CD14-positive monocyte (primary cell): ENCODE measurements around the gene MPV17L2. TPM values are rescaled to one million over a fixed set of nuclear protein-coding genes. Genes with fewer than 3 reads are reported as not detected.

ENCODE experiments used
- DNase-seq, 3 donors: peaks; one replicate each; pipeline ENCODE4 v3.0.0-alpha.2; 2011 to 2022
- H2AFZ ChIP-seq: 2 replicates; pipeline ENCODE4 v1.6.0; 2012; ENCODE audit warnings: mild to moderate bottlenecking, low read depth, low read length, inconsistent platforms; ENCODE audit not compliant: insufficient read depth, poor library complexity, severe bottlenecking
- H3K27ac ChIP-seq, 2 donors: 1 replicate in 1 of 2; 2 replicates in 1 of 2; pipeline ENCODE4 v1.5.1; 2012 to 2013; ENCODE audit warnings: low read length in 2 of 2, control low read depth in 1 of 2, inconsistent platforms in 1 of 2, low read depth in 1 of 2, mild to moderate bottlenecking in 1 of 2
- H3K27me3 ChIP-seq, 2 donors: one replicate each; pipeline versions ENCODE4 v1.6.0 to v1.6.1; 2011 to 2013; ENCODE audit warnings: low read length in 2 of 2; ENCODE audit not compliant: control insufficient read depth in 2 of 2, insufficient read depth in 2 of 2
- H3K36me3 ChIP-seq, 2 donors: replicated peaks in 1 of 2; 1 replicate in 1 of 2; 2 replicates in 1 of 2; pipeline versions ENCODE4 v1.5.1 to v1.6.1; 2012 to 2013; ENCODE audit warnings: low read length in 2 of 2, control low read depth in 1 of 2, inconsistent platforms in 1 of 2, mild to moderate bottlenecking in 1 of 2; ENCODE audit not compliant: insufficient read depth in 2 of 2, control insufficient read depth in 1 of 2
- H3K4me1 ChIP-seq, 2 donors: 1 replicate in 1 of 2; 2 replicates in 1 of 2; pipeline versions ENCODE4 v1.5.1 to v1.6.1; 2012 to 2013; ENCODE audit warnings: low read length in 2 of 2, control low read depth in 1 of 2, inconsistent platforms in 1 of 2, mild to moderate bottlenecking in 1 of 2, moderate library complexity in 1 of 2; ENCODE audit not compliant: insufficient read depth in 2 of 2, control insufficient read depth in 1 of 2
- H3K4me2 ChIP-seq: replicated peaks from 2 replicates; pipeline ENCODE3; 2012; ENCODE audit warnings: low read length, moderate library complexity, mild to moderate bottlenecking; ENCODE audit not compliant: poor library complexity, severe bottlenecking; ENCODE audit errors: extremely low read depth
- H3K4me3 ChIP-seq, 3 experiments: fragments of 200-600 bp in 1 of 3; sonication (generic) in 1 of 3; replicated peaks in 1 of 3; 1 replicate in 2 of 3; 2 replicates in 1 of 3; pipeline ENCODE4 v1.5.1; 2011 to 2013; ENCODE audit warnings: low read length in 3 of 3, mild to moderate bottlenecking in 3 of 3, control low read depth in 2 of 3, low read depth in 2 of 3, inconsistent platforms in 1 of 3, moderate library complexity in 1 of 3
- H3K79me2 ChIP-seq: 2 replicates; pipeline ENCODE4 v1.6.0; 2012; ENCODE audit warnings: mild to moderate bottlenecking, control low read depth, inconsistent platforms, low read length, moderate library complexity; ENCODE audit not compliant: insufficient read depth
- H3K9ac ChIP-seq: 2 replicates; pipeline ENCODE4 v1.6.0; 2017; ENCODE audit warnings: low read length, mild to moderate bottlenecking; ENCODE audit not compliant: insufficient read depth, poor library complexity, severe bottlenecking
- H3K9me3 ChIP-seq, 2 donors: replicated peaks in 1 of 2; 1 replicate in 1 of 2; 2 replicates in 1 of 2; pipeline versions ENCODE4 v1.5.1 to v1.6.1; 2012 to 2013; ENCODE audit warnings: low read length in 2 of 2, control low read depth in 1 of 2; ENCODE audit not compliant: control insufficient read depth in 1 of 2, insufficient read depth in 1 of 2
- H4K20me1 ChIP-seq: 2 replicates; pipeline ENCODE4 v1.6.0; 2012; ENCODE audit warnings: mild to moderate bottlenecking, low read length, control low read depth, moderate library complexity; ENCODE audit not compliant: insufficient read depth
- H3K27ac Mint-ChIP-seq, 7 donors: one replicate each; pipeline ENCODE4 v1.8.0; 2020; ENCODE audit warnings: mild to moderate bottlenecking in 7 of 7, mixed read lengths in 7 of 7, moderate library complexity in 6 of 7, inconsistent platforms in 2 of 7
- H3K27me3 Mint-ChIP-seq, 3 donors: one replicate each; pipeline ENCODE4 v1.8.0; 2021 to 2022; ENCODE audit warnings: low read depth in 3 of 3, mild to moderate bottlenecking in 3 of 3, mixed read lengths in 3 of 3, moderate library complexity in 3 of 3, inconsistent platforms in 1 of 3
- H3K36me3 Mint-ChIP-seq, 2 donors: one replicate each; pipeline ENCODE4 v1.8.0; 2020; ENCODE audit warnings: mixed read lengths in 2 of 2, inconsistent platforms in 1 of 2, mild to moderate bottlenecking in 1 of 2
- H3K4me1 Mint-ChIP-seq: one replicate; pipeline ENCODE4 v1.8.0; 2020; ENCODE audit warnings: mild to moderate bottlenecking, mixed read lengths
- H3K4me3 Mint-ChIP-seq, 2 donors: one replicate each; pipeline ENCODE4 v1.8.0; 2020; ENCODE audit warnings: mild to moderate bottlenecking in 2 of 2, mixed read lengths in 2 of 2, moderate library complexity in 1 of 2
- H3K9me3 Mint-ChIP-seq, 7 donors: one replicate each; pipeline ENCODE4 v1.8.0; 2020 to 2022; ENCODE audit warnings: mixed read lengths in 7 of 7, mild to moderate bottlenecking in 6 of 7, moderate library complexity in 6 of 7, inconsistent platforms in 2 of 7
- WGBS: methylation state at CpG from one replicate; pipeline ENCODE4 v1.1.5; 2013; ENCODE audit warnings: missing lambda C conversion rate; ENCODE audit not compliant: insufficient coverage; 5-methylcytosine and 5-hydroxymethylcytosine counted together
- intact Hi-C, 2 donors: fragments of 100-400 bp; cut with micrococcal nuclease; formaldehyde crosslinking; loops; one replicate each; pipeline versions ENCODE4 v1.15.0 to v1.15.1; 2023
- polyA plus RNA-seq, 3 donors: library from polyadenylated mRNA; depleted of rRNA in 1 of 3; unstranded in 2 of 3; stranded (reverse) in 1 of 3; fragments of 300-500 nt in 2 of 3; fragments of >200 nt in 1 of 3; fragmentation: Illumina TruSeq in 2 of 3; gene quantifications; 1 replicate in 2 of 3; 2 replicates in 1 of 3; pipeline ENCODE4 v1.2.3, GENCODE V29; 2012 to 2021
- TF ChIP-seq, protein P1 (sequence below): fragments of 200-600 bp; IDR thresholded peaks from one replicate; pipeline ENCODE4 v1.8.0; 2022; ENCODE audit warnings: antibody characterized with exemption, mild to moderate bottlenecking

The MPV17L2 gene
- polyA plus RNA-seq, 3 donors, result 14.3 to 20.2 (median 15.0) TPM

- Histone ChIP-seq H3K9me3 (no peaks in the 10 kb centered on the region), H3K4me1 (peaks cover 72 to 74% of the 10 kb centered on the region in 2 donors), H3K4me3 (peak overlapping the region in 1 of 3 experiments; percentile 54), H3K27ac (peak overlapping the region in 1 of 2 donors; percentile 83), H3K9ac (no peak overlapping the region), H3K27me3 (no peaks in the 10 kb centered on the region), H4K20me1 (peaks cover 70% of the 10 kb centered on the region), H3K4me2 (peak overlapping the region; percentile 43), H3K79me2 (peaks cover 45% of the 10 kb centered on the region), H2AFZ (no peak overlapping the region), H3K36me3 (peaks cover 39 to 57% of the 10 kb centered on the region in 2 donors)
- H3K4me3 Mint-ChIP-seq, result peak overlapping the region in 1 of 2 donors; percentile 73
- peaks cover 41 to 52% of the 10 kb centered on the region in 2 donors for H3K36me3 Mint-ChIP-seq
- H3K9me3 Mint-ChIP-seq, result peaks cover 0 to 2% (median 0%) of the 10 kb centered on the region in 7 donors
- DNase-seq, result peak in 2 of 3 donors; percentile 50 to 52
- no peaks in the 10 kb centered on the region for H3K27me3 Mint-ChIP-seq
- peaks cover 57% of the 10 kb centered on the region for H3K4me1 Mint-ChIP-seq
- peak overlapping the region; percentile 84 to 100 (median 93) for H3K27ac Mint-ChIP-seq
- WGBS, result no CpG with 5 or more reads among the region's 5 CpGs
- intact Hi-C loops, result no loop called here
- TF ChIP-seq, protein P1, sequence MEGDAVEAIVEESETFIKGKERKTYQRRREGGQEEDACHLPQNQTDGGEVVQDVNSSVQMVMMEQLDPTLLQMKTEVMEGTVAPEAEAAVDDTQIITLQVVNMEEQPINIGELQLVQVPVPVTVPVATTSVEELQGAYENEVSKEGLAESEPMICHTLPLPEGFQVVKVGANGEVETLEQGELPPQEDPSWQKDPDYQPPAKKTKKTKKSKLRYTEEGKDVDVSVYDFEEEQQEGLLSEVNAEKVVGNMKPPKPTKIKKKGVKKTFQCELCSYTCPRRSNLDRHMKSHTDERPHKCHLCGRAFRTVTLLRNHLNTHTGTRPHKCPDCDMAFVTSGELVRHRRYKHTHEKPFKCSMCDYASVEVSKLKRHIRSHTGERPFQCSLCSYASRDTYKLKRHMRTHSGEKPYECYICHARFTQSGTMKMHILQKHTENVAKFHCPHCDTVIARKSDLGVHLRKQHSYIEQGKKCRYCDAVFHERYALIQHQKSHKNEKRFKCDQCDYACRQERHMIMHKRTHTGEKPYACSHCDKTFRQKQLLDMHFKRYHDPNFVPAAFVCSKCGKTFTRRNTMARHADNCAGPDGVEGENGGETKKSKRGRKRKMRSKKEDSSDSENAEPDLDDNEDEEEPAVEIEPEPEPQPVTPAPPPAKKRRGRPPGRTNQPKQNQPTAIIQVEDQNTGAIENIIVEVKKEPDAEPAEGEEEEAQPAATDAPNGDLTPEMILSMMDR, result no peak
Measured at GRCh38 chr19:18179957-18180356, 13.1 kb upstream of the MPV17L2 start.

DNA sequence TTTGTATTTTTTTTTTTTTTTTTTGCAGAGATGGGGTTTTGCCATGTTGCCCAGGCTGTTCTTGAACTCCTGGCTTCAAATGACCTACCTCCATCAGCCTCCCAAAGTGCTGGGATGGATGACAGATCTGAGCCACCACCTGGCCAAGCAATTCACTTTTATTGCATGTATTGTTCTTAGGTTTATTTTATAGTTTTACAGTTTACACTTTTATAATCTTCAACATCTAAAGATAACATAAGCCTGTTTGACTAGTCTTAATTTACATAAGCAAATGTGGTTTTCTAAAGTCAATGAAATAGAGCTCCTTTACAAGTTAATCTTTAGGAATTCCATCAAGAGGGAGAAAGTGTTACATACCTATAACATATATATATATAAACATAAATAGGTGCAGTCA lies 9.5 kb upstream of the MPV17L2 start:
- intact Hi-C loops, result no loop called here

More for the DNA sequence above, 9.5 kb upstream of the MPV17L2 start:
- no peak overlapping the region for H3K27ac Mint-ChIP-seq
- Histone ChIP-seq H3K36me3 (peaks cover 9 to 51% of the 10 kb centered on the region in 2 donors), H2AFZ (no peak overlapping the region), H3K79me2 (peaks cover 9% of the 10 kb centered on the region), H3K4me1 (peaks cover 38 to 40% of the 10 kb centered on the region in 2 donors), H4K20me1 (peaks cover 44% of the 10 kb centered on the region), H3K9ac (no peak overlapping the region), H3K27me3 (no peaks in the 10 kb centered on the region), H3K27ac (no peak overlapping the region), H3K9me3 (no peaks in the 10 kb centered on the region), H3K4me2 (no peak overlapping the region), H3K4me3 (no peak overlapping the region)
- H3K4me1 Mint-ChIP-seq, result peaks cover 29% of the 10 kb centered on the region
- peaks cover 35 to 41% of the 10 kb centered on the region in 2 donors for H3K36me3 Mint-ChIP-seq
- no peak for DNase-seq
- TF ChIP-seq, protein P1, result no peak
- no peaks in the 10 kb centered on the region for H3K27me3 Mint-ChIP-seq
- no peaks in the 10 kb centered on the region for H3K9me3 Mint-ChIP-seq
- H3K4me3 Mint-ChIP-seq, result no peak overlapping the region
